ENCODE results near the gene PSD2.

Gene PSD2

GRCh38 chr5:139855451-139855850, 59.8 kb downstream of the PSD2 start:
- Histone ChIP-seq H3K9ac (ENCODE audit: low read length) (no peak overlapping the region), H3K27ac (ENCODE audit: low read depth, low read length) (no peak overlapping the region), H3K9me3 (ENCODE audit: low read length) (no peaks in the 10 kb centered on the region), H3K36me3 (ENCODE audit: insufficient read depth, low read length) (no peaks in the 10 kb centered on the region), H3K4me1 (ENCODE audit: insufficient read depth, low read length) (no peaks in the 10 kb centered on the region), H3K4me3 (ENCODE audit: low read depth in 1 of 2, low read length in 2 of 2) (no peak overlapping the region), H3K27me3 (ENCODE audit: control insufficient read depth in 1 of 2, insufficient read depth in 2 of 2, low read length in 2 of 2) (no peaks in the 10 kb centered on the region)

- H3K4me3 ChIP-seq (ENCODE audit: low read depth in 1 of 2, low read length in 2 of 2) = no peak overlapping the region
- H3K36me3 ChIP-seq (ENCODE audit: insufficient read depth, low read length) = no peaks in the 10 kb centered on the region
- no peaks in the 10 kb centered on the region for H3K4me1 ChIP-seq (ENCODE audit: insufficient read depth, low read length)
- no peak overlapping the region for H3K9ac ChIP-seq (ENCODE audit: low read length)
- H3K27me3 ChIP-seq (ENCODE audit: control insufficient read depth in 1 of 2, insufficient read depth in 2 of 2, low read length in 2 of 2) = no peaks in the 10 kb centered on the region
- no peaks in the 10 kb centered on the region for H3K9me3 ChIP-seq (ENCODE audit: low read length)
- no peak overlapping the region for H3K27ac ChIP-seq (ENCODE audit: low read depth, low read length)
Observed at GRCh38 chr5:139855946-139856540, 60.4 kb downstream of the PSD2 start.

DNA sequence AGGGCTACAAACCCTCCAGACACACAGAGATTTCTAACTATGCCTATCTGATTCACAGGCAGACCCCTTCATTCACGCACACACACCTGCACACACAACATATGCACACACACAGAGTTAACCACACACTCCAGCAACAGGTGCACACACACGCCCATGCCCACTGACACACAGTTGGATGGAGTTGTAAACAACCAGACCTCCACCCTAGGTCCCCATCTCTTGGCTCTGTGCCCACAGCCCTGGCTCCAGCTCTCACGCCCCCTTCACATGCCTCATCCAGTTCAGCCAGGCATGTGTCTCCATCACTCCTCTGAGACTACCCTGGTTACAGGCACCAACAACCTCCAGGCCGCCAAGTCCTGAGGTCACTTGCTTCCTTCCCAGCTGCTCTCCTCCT, 61.1 kb downstream of the PSD2 start:
- no peak overlapping the region for H3K9ac ChIP-seq (ENCODE audit: low read length)
- H3K27me3 ChIP-seq (ENCODE audit: control insufficient read depth in 1 of 2, insufficient read depth in 2 of 2, low read length in 2 of 2) = no peaks in the 10 kb centered on the region
- no peak overlapping the region for H3K4me3 ChIP-seq (ENCODE audit: low read depth in 1 of 2, low read length in 2 of 2)
- H3K9me3 ChIP-seq (ENCODE audit: low read length) = no peaks in the 10 kb centered on the region
- no peaks in the 10 kb centered on the region for H3K36me3 ChIP-seq (ENCODE audit: insufficient read depth, low read length)
- H3K27ac ChIP-seq (ENCODE audit: low read depth, low read length) = no peak overlapping the region
- H3K4me1 ChIP-seq (ENCODE audit: insufficient read depth, low read length) = no peaks in the 10 kb centered on the region

DNA sequence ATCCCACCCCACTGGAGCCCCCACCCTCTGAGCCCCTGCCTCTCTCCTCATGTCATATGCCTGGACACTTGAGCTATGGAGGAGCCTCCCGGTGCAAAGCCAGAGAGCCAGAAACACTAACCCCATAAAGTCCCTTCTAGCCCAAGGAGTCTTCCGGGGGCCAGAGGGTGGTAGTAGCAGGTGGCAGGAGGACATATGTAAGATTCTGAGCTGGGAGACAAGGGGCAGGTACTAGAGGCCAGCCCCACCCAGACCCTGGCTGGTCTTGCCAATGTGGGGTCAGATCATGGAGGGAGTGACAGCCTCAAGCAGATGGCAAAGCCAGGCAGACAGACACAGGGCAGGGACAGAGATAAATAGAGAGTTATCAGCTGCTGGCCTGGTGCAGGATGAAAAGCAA, 63.4 kb downstream of the PSD2 start:
- Histone ChIP-seq H3K27me3 (ENCODE audit: control insufficient read depth in 1 of 2, insufficient read depth in 2 of 2, low read length in 2 of 2) (no peaks in the 10 kb centered on the region), H3K9ac (ENCODE audit: low read length) (no peak overlapping the region), H3K36me3 (ENCODE audit: insufficient read depth, low read length) (no peaks in the 10 kb centered on the region), H3K9me3 (ENCODE audit: low read length) (no peaks in the 10 kb centered on the region), H3K4me1 (ENCODE audit: insufficient read depth, low read length) (peaks cover 16% of the 10 kb centered on the region), H3K4me3 (ENCODE audit: low read depth in 1 of 2, low read length in 2 of 2) (no peak overlapping the region), H3K27ac (ENCODE audit: low read depth, low read length) (no peak overlapping the region)

DNA sequence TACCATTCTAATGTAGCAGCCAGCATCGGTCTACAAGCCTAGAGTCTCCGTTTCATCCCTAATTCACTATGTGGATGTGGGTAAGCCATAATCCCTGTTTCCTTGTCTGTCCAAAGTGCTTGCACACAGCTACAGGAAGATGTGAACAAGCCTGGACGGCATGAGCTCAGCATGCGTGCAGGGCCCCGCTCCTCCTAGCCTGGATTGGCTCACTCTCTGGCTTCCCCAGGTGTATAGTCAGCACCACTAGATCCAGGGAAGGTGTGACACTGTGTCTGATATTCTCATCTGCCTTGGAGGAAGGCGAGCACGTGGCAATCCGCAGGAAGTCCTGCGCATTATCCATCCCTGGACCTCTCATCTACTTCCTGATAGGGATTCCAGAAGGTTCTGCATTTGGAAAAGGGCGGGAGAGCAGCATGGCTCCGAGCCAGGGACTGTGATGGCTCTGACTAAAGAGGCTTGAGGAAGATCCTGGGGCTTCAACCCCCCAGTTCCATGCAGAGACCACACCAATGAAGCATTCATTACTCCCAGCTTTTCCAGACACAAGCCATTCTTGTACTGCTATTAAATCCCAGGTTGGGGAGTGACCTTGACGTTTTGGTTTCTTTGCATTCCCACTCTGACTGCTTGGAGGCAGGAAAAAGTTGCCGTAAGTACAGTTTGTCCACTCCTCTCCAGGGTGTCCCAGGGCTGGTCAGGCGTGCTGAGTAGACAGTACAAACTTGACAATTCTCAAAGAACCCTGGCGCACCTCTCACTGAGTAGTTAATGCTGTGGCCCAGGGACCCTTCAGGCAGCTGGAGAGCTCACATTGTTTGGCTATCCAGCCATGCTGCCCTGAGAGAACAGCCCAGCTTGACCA, 65.6 kb downstream of the PSD2 start:
- Histone ChIP-seq H3K36me3 (ENCODE audit: insufficient read depth, low read length) (no peaks in the 10 kb centered on the region), H3K27ac (ENCODE audit: low read depth, low read length) (no peak overlapping the region), H3K4me1 (ENCODE audit: insufficient read depth, low read length) (peaks cover 17% of the 10 kb centered on the region), H3K9ac (ENCODE audit: low read length) (no peak overlapping the region), H3K27me3 (ENCODE audit: control insufficient read depth in 1 of 2, insufficient read depth in 2 of 2, low read length in 2 of 2) (no peaks in the 10 kb centered on the region), H3K9me3 (ENCODE audit: low read length) (no peaks in the 10 kb centered on the region), H3K4me3 (ENCODE audit: low read depth in 1 of 2, low read length in 2 of 2) (no peak overlapping the region)

- Histone ChIP-seq H3K4me1 (ENCODE audit: insufficient read depth, low read length) (peaks cover 17% of the 10 kb centered on the region), H3K36me3 (ENCODE audit: insufficient read depth, low read length) (no peaks in the 10 kb centered on the region), H3K27me3 (ENCODE audit: control insufficient read depth in 1 of 2, insufficient read depth in 2 of 2, low read length in 2 of 2) (no peaks in the 10 kb centered on the region), H3K9me3 (ENCODE audit: low read length) (no peaks in the 10 kb centered on the region), H3K27ac (ENCODE audit: low read depth, low read length) (no peak overlapping the region), H3K9ac (ENCODE audit: low read length) (no peak overlapping the region), H3K4me3 (ENCODE audit: low read depth in 1 of 2, low read length in 2 of 2) (no peak overlapping the region)
Observed at GRCh38 chr5:139861889-139862207, 66.2 kb downstream of the PSD2 start.

GRCh38 chr5:139862313-139862712, 66.7 kb downstream of the PSD2 start:
- no peaks in the 10 kb centered on the region for H3K36me3 ChIP-seq (ENCODE audit: insufficient read depth, low read length)
- no peak overlapping the region for H3K4me3 ChIP-seq (ENCODE audit: low read depth in 1 of 2, low read length in 2 of 2)
- no peak overlapping the region for H3K9ac ChIP-seq (ENCODE audit: low read length)
- H3K27ac ChIP-seq (ENCODE audit: low read depth, low read length) = no peak overlapping the region
- H3K9me3 ChIP-seq (ENCODE audit: low read length) = no peaks in the 10 kb centered on the region
- no peaks in the 10 kb centered on the region for H3K27me3 ChIP-seq (ENCODE audit: control insufficient read depth in 1 of 2, insufficient read depth in 2 of 2, low read length in 2 of 2)
- peaks cover 17% of the 10 kb centered on the region for H3K4me1 ChIP-seq (ENCODE audit: insufficient read depth, low read length)

GRCh38 chr5:139862803-139863202, 67.2 kb downstream of the PSD2 start:
- H3K4me3 ChIP-seq (ENCODE audit: low read depth in 1 of 2, low read length in 2 of 2) = no peak overlapping the region
- H3K9me3 ChIP-seq (ENCODE audit: low read length) = no peaks in the 10 kb centered on the region
- H3K9ac ChIP-seq (ENCODE audit: low read length) = no peak overlapping the region
- peaks cover 17% of the 10 kb centered on the region for H3K4me1 ChIP-seq (ENCODE audit: insufficient read depth, low read length)
- H3K27ac ChIP-seq (ENCODE audit: low read depth, low read length) = no peak overlapping the region
- H3K27me3 ChIP-seq (ENCODE audit: control insufficient read depth in 1 of 2, insufficient read depth in 2 of 2, low read length in 2 of 2) = no peaks in the 10 kb centered on the region
- no peaks in the 10 kb centered on the region for H3K36me3 ChIP-seq (ENCODE audit: insufficient read depth, low read length)

GRCh38 chr5:139863361-139863760, 67.8 kb downstream of the PSD2 start:
- no peaks in the 10 kb centered on the region for H3K36me3 ChIP-seq (ENCODE audit: insufficient read depth, low read length)
- no peak overlapping the region for H3K4me3 ChIP-seq (ENCODE audit: low read depth in 1 of 2, low read length in 2 of 2)
- H3K27ac ChIP-seq (ENCODE audit: low read depth, low read length) = peak overlapping the region; percentile 66
- no peaks in the 10 kb centered on the region for H3K9me3 ChIP-seq (ENCODE audit: low read length)
- no peak overlapping the region for H3K9ac ChIP-seq (ENCODE audit: low read length)
- no peaks in the 10 kb centered on the region for H3K27me3 ChIP-seq (ENCODE audit: control insufficient read depth in 1 of 2, insufficient read depth in 2 of 2, low read length in 2 of 2)
- peaks cover 17% of the 10 kb centered on the region for H3K4me1 ChIP-seq (ENCODE audit: insufficient read depth, low read length)

DNA sequence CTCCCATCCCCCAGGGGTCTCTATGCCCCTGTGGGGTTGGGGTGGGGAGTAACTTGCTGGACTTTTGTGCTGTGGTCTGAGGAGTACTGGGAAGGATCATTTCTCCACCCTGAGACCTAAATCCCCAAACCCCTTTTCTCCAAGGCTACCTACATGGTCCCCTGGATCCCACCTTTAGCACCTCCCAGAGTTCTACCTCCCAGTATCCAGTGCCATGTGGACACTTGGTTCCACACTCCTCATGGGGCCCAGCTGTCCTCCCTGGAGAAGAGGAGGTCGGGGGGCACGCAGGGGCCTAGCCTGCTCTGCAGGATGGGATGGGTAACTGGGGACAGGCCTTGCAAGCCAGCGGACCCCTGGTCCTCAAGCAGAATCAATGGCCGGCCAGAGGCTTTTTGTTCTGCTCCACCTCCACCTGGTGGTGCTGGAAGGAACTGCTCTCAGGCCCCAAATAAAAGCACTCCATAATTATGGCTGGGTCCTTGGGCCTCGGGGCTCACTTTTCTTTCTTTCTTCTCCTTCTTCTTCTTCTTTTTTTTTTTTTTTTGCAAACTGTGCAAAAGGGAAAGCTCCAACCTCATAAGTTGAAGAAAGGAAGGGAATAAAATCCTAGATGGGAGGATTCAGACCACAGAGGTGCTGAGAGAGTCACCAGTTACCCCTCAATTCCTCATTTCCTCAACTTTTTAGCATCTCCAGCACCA, 68.4 kb downstream of the PSD2 start:
- Histone ChIP-seq H3K27ac (ENCODE audit: low read depth, low read length) (peak overlapping the region; percentile 66), H3K27me3 (ENCODE audit: control insufficient read depth in 1 of 2, insufficient read depth in 2 of 2, low read length in 2 of 2) (no peaks in the 10 kb centered on the region), H3K36me3 (ENCODE audit: insufficient read depth, low read length) (no peaks in the 10 kb centered on the region), H3K9me3 (ENCODE audit: low read length) (no peaks in the 10 kb centered on the region), H3K4me1 (ENCODE audit: insufficient read depth, low read length) (peaks cover 17% of the 10 kb centered on the region), H3K9ac (ENCODE audit: low read length) (no peak overlapping the region), H3K4me3 (ENCODE audit: low read depth in 1 of 2, low read length in 2 of 2) (no peak overlapping the region)

GRCh38 chr5:139864716-139865483, 69.3 kb downstream of the PSD2 start:
- Histone ChIP-seq H3K27ac (ENCODE audit: low read depth, low read length) (no peak overlapping the region), H3K9me3 (ENCODE audit: low read length) (no peaks in the 10 kb centered on the region), H3K36me3 (ENCODE audit: insufficient read depth, low read length) (no peaks in the 10 kb centered on the region), H3K9ac (ENCODE audit: low read length) (no peak overlapping the region), H3K4me1 (ENCODE audit: insufficient read depth, low read length) (peaks cover 17% of the 10 kb centered on the region), H3K27me3 (ENCODE audit: control insufficient read depth in 1 of 2, insufficient read depth in 2 of 2, low read length in 2 of 2) (no peaks in the 10 kb centered on the region), H3K4me3 (ENCODE audit: low read depth in 1 of 2, low read length in 2 of 2) (no peak overlapping the region)

All from muscle layer of colon (tissue), 2 donors.